GM12878 (cell line): Measurements from ENCODE around the gene GALNT9.

Source experiments
- ATF2 ChIP-seq: IDR thresholded peaks from 2 replicates; pipeline ENCODE4 v1.6.1; 2012; ENCODE audit warnings: low read length, inconsistent platforms
- CTCF ChIP-seq, 3 experiments: IDR thresholded peaks in 2 of 3; conservative IDR thresholded peaks in 1 of 3; 2 replicates each; pipeline ENCODE4 v1.5.1; 2011; ENCODE audit warnings: low read depth in 3 of 3, low read length in 3 of 3, mild to moderate bottlenecking in 3 of 3, control low read depth in 2 of 3, moderate library complexity in 2 of 3, inconsistent platforms in 1 of 3, mixed read lengths in 1 of 3; ENCODE audit not compliant: control insufficient read depth in 2 of 3, insufficient read depth in 1 of 3; ENCODE audit errors: extremely low read depth in 1 of 3
- E2F8 ChIP-seq: fragments of 450-650 bp; IDR thresholded peaks from 2 replicates; pipeline ENCODE4 v1.6.1; 2018; ENCODE audit warnings: mild to moderate bottlenecking, low read depth, moderate library complexity; ENCODE audit not compliant: partially characterized antibody
- EZH2 ChIP-seq: IDR thresholded peaks from 2 replicates; pipeline ENCODE4 v1.6.1; 2012; ENCODE audit warnings: low read depth, mild to moderate bottlenecking, control low read depth, inconsistent platforms, low read length, borderline replicate concordance; ENCODE audit not compliant: control insufficient read depth
- FOS ChIP-seq: IDR thresholded peaks from 3 replicates; pipeline ENCODE4 v1.6.1; 2011; ENCODE audit warnings: borderline replicate concordance; ENCODE audit not compliant: insufficient read length; ENCODE audit errors: extremely low read depth
- YY1 ChIP-seq: IDR thresholded peaks from 2 replicates; pipeline ENCODE4 v1.6.1; 2011; ENCODE audit warnings: low read depth, mild to moderate bottlenecking, low read length

- TF ChIP-seq E2F8 (no peak), YY1 (no peak), ATF2 (no peak), CTCF (IDR thresholded peaks at IDR 0.05 in 2 of 3, conservative IDR thresholded peaks at IDR 0.05 in 1 of 3; ENCODE audit: control insufficient read depth in 2 of 3, extremely low read depth in 1 of 3, insufficient read depth in 1 of 3, low read depth in 3 of 3, low read length in 3 of 3) (no peak), EZH2 (no peak), FOS (no peak)
Measured at GRCh38 chr12:132208153-132208823, 121.1 kb downstream of the GALNT9 start.
